ENCODE data around the gene ARHGAP26.

ARHGAP26 gene

GRCh38 chr5:143031781-143032580 lies 261.8 kb downstream of the ARHGAP26 start:
- H3K9me3 ChIP-seq (ENCODE audit: control insufficient read depth in 1 of 2, low read length in 2 of 2), result no peaks in the 10 kb centered on the region
- no peaks in the 10 kb centered on the region for H3K27me3 ChIP-seq (ENCODE audit: low read depth, low read length)
- H3K36me3 ChIP-seq (ENCODE audit: control insufficient read depth in 1 of 2, insufficient read depth in 2 of 2, low read length in 2 of 2), result peaks cover 0 to 4% of the 10 kb centered on the region in 2 donors
- no peak overlapping the region for H3K4me3 ChIP-seq (ENCODE audit: low read depth in 1 of 2, low read length in 2 of 2)
- H3K27ac ChIP-seq (ENCODE audit: low read length), result no peak overlapping the region
- peaks cover 0 to 4% of the 10 kb centered on the region in 2 donors for H3K4me1 ChIP-seq (ENCODE audit: control insufficient read depth in 1 of 2, insufficient read depth in 2 of 2, low read length in 2 of 2)

- H3K27me3 ChIP-seq (ENCODE audit: low read depth, low read length), result no peaks in the 10 kb centered on the region
- peaks cover 0 to 4% of the 10 kb centered on the region in 2 donors for H3K36me3 ChIP-seq (ENCODE audit: control insufficient read depth in 1 of 2, insufficient read depth in 2 of 2, low read length in 2 of 2)
- no peaks in the 10 kb centered on the region for H3K9me3 ChIP-seq (ENCODE audit: control insufficient read depth in 1 of 2, low read length in 2 of 2)
- no peak overlapping the region for H3K27ac ChIP-seq (ENCODE audit: low read length)
- no peak overlapping the region for H3K4me3 ChIP-seq (ENCODE audit: low read depth in 1 of 2, low read length in 2 of 2)
- H3K4me1 ChIP-seq (ENCODE audit: control insufficient read depth in 1 of 2, insufficient read depth in 2 of 2, low read length in 2 of 2), result peaks cover 0 to 4% of the 10 kb centered on the region in 2 donors
These were observed 262.3 kb downstream of the ARHGAP26 start for GRCh38 chr5:143032581-143032836.

GRCh38 chr5:143033535-143034250 lies 263.5 kb downstream of the ARHGAP26 start:
- peaks cover 0 to under 1% of the 10 kb centered on the region in 2 donors for H3K36me3 ChIP-seq (ENCODE audit: control insufficient read depth in 1 of 2, insufficient read depth in 2 of 2, low read length in 2 of 2)
- H3K27me3 ChIP-seq (ENCODE audit: low read depth, low read length), result no peaks in the 10 kb centered on the region
- H3K27ac ChIP-seq (ENCODE audit: low read length), result no peak overlapping the region
- peaks cover 0 to 4% of the 10 kb centered on the region in 2 donors for H3K4me1 ChIP-seq (ENCODE audit: control insufficient read depth in 1 of 2, insufficient read depth in 2 of 2, low read length in 2 of 2)
- H3K4me3 ChIP-seq (ENCODE audit: low read depth in 1 of 2, low read length in 2 of 2), result no peak overlapping the region
- H3K9me3 ChIP-seq (ENCODE audit: control insufficient read depth in 1 of 2, low read length in 2 of 2), result no peaks in the 10 kb centered on the region

GRCh38 chr5:143036146-143036927 lies 266.2 kb downstream of the ARHGAP26 start:
- Histone ChIP-seq H3K27me3 (ENCODE audit: low read depth, low read length) (no peaks in the 10 kb centered on the region), H3K9me3 (ENCODE audit: control insufficient read depth in 1 of 2, low read length in 2 of 2) (no peaks in the 10 kb centered on the region), H3K4me1 (ENCODE audit: control insufficient read depth in 1 of 2, insufficient read depth in 2 of 2, low read length in 2 of 2) (no peaks in the 10 kb centered on the region), H3K4me3 (ENCODE audit: low read depth in 1 of 2, low read length in 2 of 2) (no peak overlapping the region), H3K27ac (ENCODE audit: low read length) (no peak overlapping the region), H3K36me3 (ENCODE audit: control insufficient read depth in 1 of 2, insufficient read depth in 2 of 2, low read length in 2 of 2) (peaks cover 0 to 3% of the 10 kb centered on the region in 2 donors)

- no peak overlapping the region for H3K4me3 ChIP-seq (ENCODE audit: low read depth in 1 of 2, low read length in 2 of 2)
- H3K9me3 ChIP-seq (ENCODE audit: control insufficient read depth in 1 of 2, low read length in 2 of 2), result no peaks in the 10 kb centered on the region
- peaks cover 5 to 8% of the 10 kb centered on the region in 2 donors for H3K36me3 ChIP-seq (ENCODE audit: control insufficient read depth in 1 of 2, insufficient read depth in 2 of 2, low read length in 2 of 2)
- peaks cover 0 to 4% of the 10 kb centered on the region in 2 donors for H3K4me1 ChIP-seq (ENCODE audit: control insufficient read depth in 1 of 2, insufficient read depth in 2 of 2, low read length in 2 of 2)
- H3K27me3 ChIP-seq (ENCODE audit: low read depth, low read length), result no peaks in the 10 kb centered on the region
- H3K27ac ChIP-seq (ENCODE audit: low read length), result no peak overlapping the region
These were observed 266.9 kb downstream of the ARHGAP26 start for GRCh38 chr5:143037071-143037470.

- Histone ChIP-seq H3K4me1 (ENCODE audit: control insufficient read depth in 1 of 2, insufficient read depth in 2 of 2, low read length in 2 of 2) (peaks cover 0 to 5% of the 10 kb centered on the region in 2 donors), H3K4me3 (ENCODE audit: low read depth in 1 of 2, low read length in 2 of 2) (no peak overlapping the region), H3K9me3 (ENCODE audit: control insufficient read depth in 1 of 2, low read length in 2 of 2) (no peaks in the 10 kb centered on the region), H3K27ac (ENCODE audit: low read length) (no peak overlapping the region), H3K36me3 (ENCODE audit: control insufficient read depth in 1 of 2, insufficient read depth in 2 of 2, low read length in 2 of 2) (peaks cover 7 to 14% of the 10 kb centered on the region in 2 donors), H3K27me3 (ENCODE audit: low read depth, low read length) (no peaks in the 10 kb centered on the region)
These were observed 267.5 kb downstream of the ARHGAP26 start for GRCh38 chr5:143037708-143038107.

- Histone ChIP-seq H3K36me3 (ENCODE audit: control insufficient read depth in 1 of 2, insufficient read depth in 2 of 2, low read length in 2 of 2) (peaks cover 7 to 16% of the 10 kb centered on the region in 2 donors), H3K4me3 (ENCODE audit: low read depth in 1 of 2, low read length in 2 of 2) (no peak overlapping the region), H3K9me3 (ENCODE audit: control insufficient read depth in 1 of 2, low read length in 2 of 2) (no peaks in the 10 kb centered on the region), H3K4me1 (ENCODE audit: control insufficient read depth in 1 of 2, insufficient read depth in 2 of 2, low read length in 2 of 2) (peaks cover 0 to 5% of the 10 kb centered on the region in 2 donors), H3K27ac (ENCODE audit: low read length) (no peak overlapping the region), H3K27me3 (ENCODE audit: low read depth, low read length) (no peaks in the 10 kb centered on the region)
These were observed 270.4 kb downstream of the ARHGAP26 start for GRCh38 chr5:143040622-143041021.

- no peaks in the 10 kb centered on the region for H3K9me3 ChIP-seq (ENCODE audit: control insufficient read depth in 1 of 2, low read length in 2 of 2)
- H3K4me1 ChIP-seq (ENCODE audit: control insufficient read depth in 1 of 2, insufficient read depth in 2 of 2, low read length in 2 of 2), result peaks cover 0 to 5% of the 10 kb centered on the region in 2 donors
- no peak overlapping the region for H3K4me3 ChIP-seq (ENCODE audit: low read depth in 1 of 2, low read length in 2 of 2)
- H3K36me3 ChIP-seq (ENCODE audit: control insufficient read depth in 1 of 2, insufficient read depth in 2 of 2, low read length in 2 of 2), result peaks cover 7 to 16% of the 10 kb centered on the region in 2 donors
- H3K27me3 ChIP-seq (ENCODE audit: low read depth, low read length), result no peaks in the 10 kb centered on the region
- no peak overlapping the region for H3K27ac ChIP-seq (ENCODE audit: low read length)
These were observed 271.3 kb downstream of the ARHGAP26 start for GRCh38 chr5:143041461-143041860.

GRCh38 chr5:143041972-143042770 lies 272.0 kb downstream of the ARHGAP26 start:
- H3K4me1 ChIP-seq (ENCODE audit: control insufficient read depth in 1 of 2, insufficient read depth in 2 of 2, low read length in 2 of 2), result peaks cover 0 to 5% of the 10 kb centered on the region in 2 donors
- H3K4me3 ChIP-seq (ENCODE audit: low read depth in 1 of 2, low read length in 2 of 2), result no peak overlapping the region
- no peak overlapping the region for H3K27ac ChIP-seq (ENCODE audit: low read length)
- H3K9me3 ChIP-seq (ENCODE audit: control insufficient read depth in 1 of 2, low read length in 2 of 2), result no peaks in the 10 kb centered on the region
- no peaks in the 10 kb centered on the region for H3K27me3 ChIP-seq (ENCODE audit: low read depth, low read length)
- H3K36me3 ChIP-seq (ENCODE audit: control insufficient read depth in 1 of 2, insufficient read depth in 2 of 2, low read length in 2 of 2), result peaks cover 7 to 16% of the 10 kb centered on the region in 2 donors

- Histone ChIP-seq H3K4me3 (ENCODE audit: low read depth in 1 of 2, low read length in 2 of 2) (no peak overlapping the region), H3K27ac (ENCODE audit: low read length) (no peak overlapping the region), H3K4me1 (ENCODE audit: control insufficient read depth in 1 of 2, insufficient read depth in 2 of 2, low read length in 2 of 2) (peaks cover 0 to 5% of the 10 kb centered on the region in 2 donors), H3K27me3 (ENCODE audit: low read depth, low read length) (no peaks in the 10 kb centered on the region), H3K36me3 (ENCODE audit: control insufficient read depth in 1 of 2, insufficient read depth in 2 of 2, low read length in 2 of 2) (peaks cover 7 to 16% of the 10 kb centered on the region in 2 donors), H3K9me3 (ENCODE audit: control insufficient read depth in 1 of 2, low read length in 2 of 2) (no peaks in the 10 kb centered on the region)
These were observed 274.1 kb downstream of the ARHGAP26 start for GRCh38 chr5:143044265-143044664.
